ENCODE data around the gene SND1. TPM values are rescaled to one million over a fixed set of nuclear protein-coding genes. Genes with fewer than 3 reads are reported as not detected.

The SND1 gene
- total RNA-seq, 1 donor from 2014 or later: 165 TPM

DNA sequence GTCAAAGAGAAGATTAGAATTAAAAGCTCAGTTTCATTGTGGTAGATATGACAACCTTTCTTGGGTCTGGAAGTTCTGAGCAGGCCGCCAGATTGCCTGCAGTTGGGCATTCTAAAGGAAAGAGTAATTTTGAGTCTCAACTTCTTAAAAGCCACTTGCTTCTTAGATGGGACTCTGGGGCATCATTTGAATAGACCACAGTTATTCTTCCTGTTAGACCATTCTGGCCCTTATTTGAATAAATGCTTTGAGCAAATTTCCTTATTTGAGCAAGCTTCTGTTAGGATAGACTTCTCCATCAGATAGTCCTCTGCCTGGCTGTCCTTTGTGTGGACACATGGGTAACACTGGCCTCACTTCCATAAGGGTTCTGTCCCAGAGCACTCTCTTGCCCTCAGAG, 40.2 kb downstream of the SND1 start:
- no peaks in the 10 kb centered on the region for H3K36me3 Mint-ChIP-seq (ENCODE audit: unreplicated experiment)
- DNase-seq: no peak
- TF ChIP-seq, protein P1, sequence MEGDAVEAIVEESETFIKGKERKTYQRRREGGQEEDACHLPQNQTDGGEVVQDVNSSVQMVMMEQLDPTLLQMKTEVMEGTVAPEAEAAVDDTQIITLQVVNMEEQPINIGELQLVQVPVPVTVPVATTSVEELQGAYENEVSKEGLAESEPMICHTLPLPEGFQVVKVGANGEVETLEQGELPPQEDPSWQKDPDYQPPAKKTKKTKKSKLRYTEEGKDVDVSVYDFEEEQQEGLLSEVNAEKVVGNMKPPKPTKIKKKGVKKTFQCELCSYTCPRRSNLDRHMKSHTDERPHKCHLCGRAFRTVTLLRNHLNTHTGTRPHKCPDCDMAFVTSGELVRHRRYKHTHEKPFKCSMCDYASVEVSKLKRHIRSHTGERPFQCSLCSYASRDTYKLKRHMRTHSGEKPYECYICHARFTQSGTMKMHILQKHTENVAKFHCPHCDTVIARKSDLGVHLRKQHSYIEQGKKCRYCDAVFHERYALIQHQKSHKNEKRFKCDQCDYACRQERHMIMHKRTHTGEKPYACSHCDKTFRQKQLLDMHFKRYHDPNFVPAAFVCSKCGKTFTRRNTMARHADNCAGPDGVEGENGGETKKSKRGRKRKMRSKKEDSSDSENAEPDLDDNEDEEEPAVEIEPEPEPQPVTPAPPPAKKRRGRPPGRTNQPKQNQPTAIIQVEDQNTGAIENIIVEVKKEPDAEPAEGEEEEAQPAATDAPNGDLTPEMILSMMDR (IDR thresholded peaks at IDR 0.05; ENCODE audit: partially characterized antibody, unreplicated experiment): no peak
- no peak overlapping the region for H3K4me3 Mint-ChIP-seq (ENCODE audit: unreplicated experiment)
- no peaks in the 10 kb centered on the region for H3K9me3 Mint-ChIP-seq (ENCODE audit: unreplicated experiment)
- H3K4me1 Mint-ChIP-seq (ENCODE audit: low read depth, unreplicated experiment): no peaks in the 10 kb centered on the region
- no peak overlapping the region for H3K27ac Mint-ChIP-seq (ENCODE audit: unreplicated experiment)
- H3K27me3 Mint-ChIP-seq (ENCODE audit: unreplicated experiment): peaks cover 2% of the 10 kb centered on the region

DNA sequence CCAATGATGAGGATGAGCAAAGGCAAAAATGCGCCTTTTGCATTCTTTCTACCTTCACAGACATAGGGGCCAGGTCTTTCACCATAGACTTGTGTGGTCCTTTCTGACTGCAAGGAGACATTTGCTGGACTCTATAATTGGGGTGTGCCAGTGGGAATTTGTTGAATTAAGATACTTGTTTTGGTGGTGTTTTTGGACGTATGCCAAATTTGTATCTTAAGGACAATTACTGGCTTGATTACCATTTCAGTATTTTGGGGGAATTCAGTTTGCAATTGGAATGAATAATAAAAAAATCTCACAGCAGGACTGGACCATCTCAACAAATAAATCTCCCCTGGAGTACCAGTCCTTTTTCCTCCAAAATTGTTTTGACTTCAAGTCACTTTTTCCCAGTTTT, 47.9 kb downstream of the SND1 start:
- DNase-seq: no peak
- H3K4me1 Mint-ChIP-seq (ENCODE audit: low read depth, unreplicated experiment): no peaks in the 10 kb centered on the region
- no peaks in the 10 kb centered on the region for H3K36me3 Mint-ChIP-seq (ENCODE audit: unreplicated experiment)
- H3K27ac Mint-ChIP-seq (ENCODE audit: unreplicated experiment): no peak overlapping the region
- H3K27me3 Mint-ChIP-seq (ENCODE audit: unreplicated experiment): no peaks in the 10 kb centered on the region
- TF ChIP-seq, protein P1 (IDR thresholded peaks at IDR 0.05; ENCODE audit: partially characterized antibody, unreplicated experiment): no peak
- H3K4me3 Mint-ChIP-seq (ENCODE audit: unreplicated experiment): no peak overlapping the region
- no peaks in the 10 kb centered on the region for H3K9me3 Mint-ChIP-seq (ENCODE audit: unreplicated experiment)

DNA sequence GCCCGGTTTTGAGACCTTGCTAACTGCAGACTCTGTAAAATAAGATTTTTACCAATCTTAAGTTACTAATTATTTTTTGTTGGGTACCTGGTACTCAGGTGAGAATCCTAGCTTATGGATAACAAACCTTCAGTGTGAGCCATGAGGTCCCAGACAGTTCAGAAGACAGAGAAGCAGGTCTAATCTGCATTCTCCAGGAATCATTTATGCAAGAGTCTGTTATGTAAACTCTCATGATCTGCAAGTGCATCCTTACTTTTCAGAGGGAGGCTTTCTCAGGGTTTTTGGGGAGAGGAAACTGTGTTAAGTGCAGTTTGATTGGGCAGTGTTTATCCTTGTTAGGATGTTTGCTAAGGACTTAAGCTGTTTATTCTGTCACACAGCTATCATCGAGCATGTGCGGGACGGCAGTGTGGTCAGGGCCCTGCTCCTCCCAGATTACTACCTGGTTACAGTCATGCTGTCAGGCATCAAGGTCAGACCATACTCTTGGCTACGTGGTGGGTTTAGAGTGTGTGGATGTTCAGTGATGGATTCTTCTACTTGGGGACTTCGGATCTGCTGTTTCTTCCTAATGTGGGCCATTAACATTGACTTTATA, 50.2 kb downstream of the SND1 start:
- TF ChIP-seq, protein P1 (IDR thresholded peaks at IDR 0.05; ENCODE audit: partially characterized antibody, unreplicated experiment): no peak
- no peaks in the 10 kb centered on the region for H3K27me3 Mint-ChIP-seq (ENCODE audit: unreplicated experiment)
- H3K9me3 Mint-ChIP-seq (ENCODE audit: unreplicated experiment): no peaks in the 10 kb centered on the region
- no peaks in the 10 kb centered on the region for H3K36me3 Mint-ChIP-seq (ENCODE audit: unreplicated experiment)
- no peaks in the 10 kb centered on the region for H3K4me1 Mint-ChIP-seq (ENCODE audit: low read depth, unreplicated experiment)
- no peak overlapping the region for H3K27ac Mint-ChIP-seq (ENCODE audit: unreplicated experiment)
- DNase-seq: no peak
- H3K4me3 Mint-ChIP-seq (ENCODE audit: unreplicated experiment): no peak overlapping the region

DNA sequence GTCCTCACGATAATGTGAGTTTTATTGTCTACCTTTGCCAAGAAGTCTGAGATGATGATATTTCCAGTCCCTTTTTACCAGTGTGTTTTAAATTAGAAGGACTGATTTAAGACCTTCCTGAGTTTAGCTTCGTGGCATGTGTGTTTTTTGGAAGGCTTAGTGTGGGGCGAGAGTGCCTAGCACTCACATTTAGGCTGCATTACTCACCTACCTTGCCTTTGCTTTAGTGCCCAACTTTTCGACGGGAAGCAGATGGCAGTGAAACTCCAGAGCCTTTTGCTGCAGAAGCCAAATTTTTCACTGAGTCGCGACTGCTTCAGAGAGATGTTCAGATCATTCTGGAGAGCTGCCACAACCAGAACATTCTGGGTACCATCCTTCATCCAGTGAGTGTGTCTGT, 50.9 kb downstream of the SND1 start:
- no peak for DNase-seq
- H3K9me3 Mint-ChIP-seq (ENCODE audit: unreplicated experiment): no peaks in the 10 kb centered on the region
- H3K36me3 Mint-ChIP-seq (ENCODE audit: unreplicated experiment): no peaks in the 10 kb centered on the region
- no peak overlapping the region for H3K27ac Mint-ChIP-seq (ENCODE audit: unreplicated experiment)
- H3K4me1 Mint-ChIP-seq (ENCODE audit: low read depth, unreplicated experiment): no peaks in the 10 kb centered on the region
- H3K4me3 Mint-ChIP-seq (ENCODE audit: unreplicated experiment): no peak overlapping the region
- H3K27me3 Mint-ChIP-seq (ENCODE audit: unreplicated experiment): no peaks in the 10 kb centered on the region
- TF ChIP-seq, protein P1 (IDR thresholded peaks at IDR 0.05; ENCODE audit: partially characterized antibody, unreplicated experiment): no peak

DNA sequence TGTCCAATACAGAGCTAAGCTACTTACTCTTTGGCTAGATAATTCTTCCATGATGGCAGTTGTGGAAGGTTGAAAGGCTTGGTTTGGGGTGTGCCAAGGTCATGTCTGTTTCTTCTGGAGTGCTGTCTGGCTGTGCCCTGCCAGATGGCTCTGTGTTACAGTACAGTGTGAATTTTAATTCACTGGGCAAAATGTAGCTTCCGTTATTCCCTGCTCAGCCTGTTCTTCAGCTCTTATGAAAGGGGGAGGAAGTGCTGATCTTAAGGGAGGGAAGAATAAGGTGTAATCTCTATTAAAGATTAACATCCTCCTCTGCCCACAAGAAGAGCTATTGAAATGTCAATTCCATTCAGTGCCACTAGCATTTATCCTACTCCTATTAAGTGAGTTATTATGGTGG, 52.2 kb downstream of the SND1 start:
- Mint-ChIP-seq H3K27ac (ENCODE audit: unreplicated experiment) (no peak overlapping the region), H3K4me1 (ENCODE audit: low read depth, unreplicated experiment) (no peaks in the 10 kb centered on the region), H3K9me3 (ENCODE audit: unreplicated experiment) (no peaks in the 10 kb centered on the region), H3K27me3 (ENCODE audit: unreplicated experiment) (peaks cover 1% of the 10 kb centered on the region), H3K4me3 (ENCODE audit: unreplicated experiment) (no peak overlapping the region), H3K36me3 (ENCODE audit: unreplicated experiment) (no peaks in the 10 kb centered on the region)
- TF ChIP-seq, protein P1 (IDR thresholded peaks at IDR 0.05; ENCODE audit: partially characterized antibody, unreplicated experiment): no peak
- DNase-seq: no peak
